Astrocyte (in vitro differentiated cells and primary cell): ENCODE data around the gene PMP22.

Experiments used
- EZH2 ChIP-seq: IDR thresholded peaks from 2 replicates; pipeline ENCODE4 v1.6.1; 2012; ENCODE audit warnings: mild to moderate bottlenecking, low read length, inconsistent platforms; ENCODE audit not compliant: insufficient read depth
- TF ChIP-seq, protein P1 (sequence below): IDR thresholded peaks from 2 replicates; pipeline ENCODE4 v1.5.1; 2011; ENCODE audit warnings: low read depth, mild to moderate bottlenecking, inconsistent platforms, low read length, moderate library complexity; ENCODE audit not compliant: insufficient read depth

DNA sequence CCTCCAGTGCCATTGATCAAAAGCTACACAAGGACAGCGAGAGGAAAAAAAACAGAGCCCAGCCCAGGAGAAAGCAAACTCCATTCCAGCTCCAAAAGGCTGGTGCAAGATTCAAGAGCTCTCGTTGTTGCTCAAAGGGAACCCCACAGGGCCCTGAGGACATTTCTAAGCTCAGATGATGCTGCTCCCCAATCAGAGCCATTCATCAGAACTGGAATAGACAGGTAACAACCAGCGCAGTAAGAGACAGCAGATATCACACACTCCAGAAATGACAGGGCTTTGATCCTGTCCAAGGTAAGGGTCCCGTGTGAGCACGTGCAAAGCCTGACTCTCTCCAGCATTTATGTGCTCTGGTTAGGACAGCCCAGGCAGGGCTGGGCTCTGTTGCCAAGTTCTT, 20.1 kb downstream of the PMP22 start:
- TF ChIP-seq, protein P1, sequence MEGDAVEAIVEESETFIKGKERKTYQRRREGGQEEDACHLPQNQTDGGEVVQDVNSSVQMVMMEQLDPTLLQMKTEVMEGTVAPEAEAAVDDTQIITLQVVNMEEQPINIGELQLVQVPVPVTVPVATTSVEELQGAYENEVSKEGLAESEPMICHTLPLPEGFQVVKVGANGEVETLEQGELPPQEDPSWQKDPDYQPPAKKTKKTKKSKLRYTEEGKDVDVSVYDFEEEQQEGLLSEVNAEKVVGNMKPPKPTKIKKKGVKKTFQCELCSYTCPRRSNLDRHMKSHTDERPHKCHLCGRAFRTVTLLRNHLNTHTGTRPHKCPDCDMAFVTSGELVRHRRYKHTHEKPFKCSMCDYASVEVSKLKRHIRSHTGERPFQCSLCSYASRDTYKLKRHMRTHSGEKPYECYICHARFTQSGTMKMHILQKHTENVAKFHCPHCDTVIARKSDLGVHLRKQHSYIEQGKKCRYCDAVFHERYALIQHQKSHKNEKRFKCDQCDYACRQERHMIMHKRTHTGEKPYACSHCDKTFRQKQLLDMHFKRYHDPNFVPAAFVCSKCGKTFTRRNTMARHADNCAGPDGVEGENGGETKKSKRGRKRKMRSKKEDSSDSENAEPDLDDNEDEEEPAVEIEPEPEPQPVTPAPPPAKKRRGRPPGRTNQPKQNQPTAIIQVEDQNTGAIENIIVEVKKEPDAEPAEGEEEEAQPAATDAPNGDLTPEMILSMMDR, result no peak
- no peak for TF ChIP-seq EZH2
